CD4-positive, alpha-beta memory T cell (primary cell): ENCODE measurements around the gene PSMB10. TPM values are rescaled to one million over a fixed set of nuclear protein-coding genes. Genes with fewer than 3 reads are reported as not detected.

Source experiments
- CTCF ChIA-PET: fragments of 350-600 bp; sonication (Branson Sonifier 250); formaldehyde crosslinking; loops from one replicate; lab custom pipeline; 2021; ENCODE audit warnings: inconsistent platforms; ENCODE audit not compliant: partially characterized antibody; lab: Charles Lee
- POLR2A ChIA-PET: fragments of 350-600 bp; sonication (Branson Sonifier 250); formaldehyde crosslinking; loops from one replicate; lab custom pipeline; 2021; ENCODE audit not compliant: partially characterized antibody; lab: Charles Lee
- DNase-seq, 5 donors: peaks; one replicate each; pipeline versions ENCODE4 v3.0.0 to v3.0.0-alpha.2; 2020 to 2022; ENCODE audit warnings: mixed read lengths in 1 of 5
- H3K27ac ChIP-seq: one replicate; pipeline ENCODE4 v1.7.0; 2013; ENCODE audit warnings: low read depth, low read length
- H3K27me3 ChIP-seq: 2 replicates; pipeline ENCODE4 v1.7.0; 2013; ENCODE audit warnings: mild to moderate bottlenecking, low read length, moderate library complexity; ENCODE audit not compliant: insufficient read depth
- H3K36me3 ChIP-seq: 2 replicates; pipeline ENCODE4 v1.7.0; 2013; ENCODE audit warnings: mild to moderate bottlenecking, low read length, moderate library complexity; ENCODE audit not compliant: insufficient read depth
- H3K4me1 ChIP-seq: 2 replicates; pipeline ENCODE4 v1.7.0; 2013; ENCODE audit warnings: mild to moderate bottlenecking, low read length, moderate library complexity; ENCODE audit not compliant: insufficient read depth
- H3K4me3 ChIP-seq, 2 donors: one replicate each; pipeline ENCODE4 v1.7.0; 2013; ENCODE audit warnings: low read length in 2 of 2, mild to moderate bottlenecking in 1 of 2
- H3K9me3 ChIP-seq, 2 donors: one replicate each; pipeline ENCODE4 v1.7.0; 2013; ENCODE audit warnings: low read length in 2 of 2, control low read depth in 1 of 2; ENCODE audit not compliant: control insufficient read depth in 1 of 2
- H3K27ac Mint-ChIP-seq, 7 donors: one replicate each; pipeline ENCODE4 v1.8.0; 2020 to 2021; ENCODE audit warnings: mixed read lengths in 7 of 7, mild to moderate bottlenecking in 6 of 7, inconsistent platforms in 3 of 7, moderate library complexity in 3 of 7
- H3K27me3 Mint-ChIP-seq, 2 donors: one replicate each; pipeline ENCODE4 v1.8.0; 2020 to 2021; ENCODE audit warnings: mixed read lengths in 2 of 2
- H3K36me3 Mint-ChIP-seq, 2 donors: one replicate each; pipeline ENCODE4 v1.8.0; 2020 to 2021; ENCODE audit warnings: mixed read lengths in 2 of 2, inconsistent platforms in 1 of 2, mild to moderate bottlenecking in 1 of 2
- H3K4me1 Mint-ChIP-seq, 4 donors: one replicate each; pipeline ENCODE4 v1.8.0; 2020 to 2021; ENCODE audit warnings: mixed read lengths in 4 of 4, mild to moderate bottlenecking in 1 of 4
- H3K4me3 Mint-ChIP-seq, 8 donors: one replicate each; pipeline ENCODE4 v1.8.0; 2020 to 2021; ENCODE audit warnings: mixed read lengths in 8 of 8, mild to moderate bottlenecking in 7 of 8, moderate library complexity in 6 of 8, inconsistent platforms in 3 of 8
- H3K9me3 Mint-ChIP-seq, 8 donors: one replicate each; pipeline ENCODE4 v1.8.0; 2020 to 2021; ENCODE audit warnings: mixed read lengths in 8 of 8, mild to moderate bottlenecking in 5 of 8, inconsistent platforms in 3 of 8, moderate library complexity in 1 of 8
- intact Hi-C: fragments of 100-400 bp; cut with micrococcal nuclease; formaldehyde crosslinking; loops from one replicate; pipeline ENCODE4 v1.15.1; 2023
- polyA plus RNA-seq, 2 donors: library from polyadenylated mRNA; unstranded; fragments of 300-500 nt; fragmentation: Illumina TruSeq; gene quantifications; one replicate each; pipeline ENCODE4 v1.2.3, GENCODE V29; 2021
- total RNA-seq, 2 experiments: library from RNA; stranded (reverse); gene quantifications; one replicate each; pipeline ENCODE4 v1.2.3, GENCODE V29; 2021

PSMB10 gene
- total and polyA plus RNA-seq, 4 experiments from 2014 or later, result 147 to 777 (median 306) TPM

DNA sequence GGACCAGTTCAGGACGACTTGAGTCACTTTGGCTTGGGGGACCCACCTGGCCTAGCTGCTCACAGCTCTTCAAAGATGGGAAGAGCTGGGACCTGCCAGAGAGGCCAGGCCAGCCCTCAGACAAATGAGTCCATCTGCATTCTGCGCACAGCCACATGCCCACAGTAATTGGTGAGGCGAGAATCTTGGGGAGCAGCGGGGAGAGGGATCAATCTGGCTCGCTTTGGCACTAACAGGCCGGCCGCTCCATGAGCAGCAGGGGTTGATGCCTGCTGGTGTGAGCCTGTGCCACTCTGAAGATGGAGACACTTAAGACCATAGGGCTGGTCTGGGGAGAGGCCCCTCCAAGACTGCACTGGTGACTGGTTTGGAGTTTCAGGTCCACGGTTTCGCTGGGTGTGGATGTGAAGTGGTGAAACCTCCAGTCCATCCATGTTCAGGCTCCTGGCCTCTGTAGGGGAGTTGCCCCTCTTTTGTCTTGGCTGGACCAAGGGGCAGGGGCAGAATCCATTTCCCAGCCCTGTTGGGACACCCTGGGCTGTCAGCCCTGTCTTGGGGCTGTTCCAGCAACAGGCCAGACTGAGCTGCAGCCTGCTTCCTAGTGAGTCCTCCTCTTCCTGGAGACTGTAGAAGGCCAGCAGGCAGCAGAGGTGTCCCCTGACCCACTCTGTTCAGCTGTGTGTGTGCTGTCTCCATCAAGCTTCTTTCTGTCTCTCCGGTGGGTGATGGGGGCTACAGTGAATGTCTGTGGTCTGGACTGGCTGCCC, 12.3 kb downstream of the PSMB10 start:
- no peaks in the 10 kb centered on the region for H3K9me3 Mint-ChIP-seq
- no peak for DNase-seq
- no peaks in the 10 kb centered on the region for H3K9me3 ChIP-seq
- H3K27me3 ChIP-seq, result no peaks in the 10 kb centered on the region
- H3K27ac Mint-ChIP-seq, result peak overlapping the region in 5 of 7 donors; percentile 14 to 70 (median 29)
- peaks cover 3 to 21% (median 6%) of the 10 kb centered on the region in 4 donors for H3K4me1 Mint-ChIP-seq
- H3K27me3 Mint-ChIP-seq, result no peaks in the 10 kb centered on the region
- peaks cover 0 to 30% of the 10 kb centered on the region in 2 donors for H3K36me3 Mint-ChIP-seq
- H3K4me1 ChIP-seq, result peaks cover 7% of the 10 kb centered on the region
- no peak overlapping the region for H3K27ac ChIP-seq
- CTCF ChIA-PET, result interaction anchor here (0.6 to 8.8 kb wide), 6 partner anchors 8 to 403 kb away, joined by 3 to 61 read pairs (median 5); partner anchors contain the start of gene NRN1L
- intact Hi-C loops, result no loop called here
- no peak overlapping the region for H3K4me3 Mint-ChIP-seq
- no peak overlapping the region for H3K4me3 ChIP-seq
- peaks cover 25% of the 10 kb centered on the region for H3K36me3 ChIP-seq
- POLR2A ChIA-PET, result interaction anchor here (0.6 to 1.6 kb wide), 2 partner anchors 11 to 403 kb away, joined by 3 to 4 read pairs; no protein-coding TSS in a partner anchor

GRCh38 chr16:67923414-67924116, 13.1 kb downstream of the PSMB10 start:
- no peak overlapping the region for H3K27ac ChIP-seq
- ChIA-PET CTCF (interaction anchor here (1.2 to 8.8 kb wide), 3 partner anchors 10 to 45 kb away, joined by 3 to 61 read pairs (median 4); partner anchors contain the start of gene NRN1L), POLR2A (interaction anchor here (1.1 to 1.6 kb wide), 2 partner anchors 12 kb away, joined by 4 to 6 read pairs; no protein-coding TSS in a partner anchor)
- DNase-seq, result no peak
- Mint-ChIP-seq H3K27me3 (no peaks in the 10 kb centered on the region), H3K4me3 (peak overlapping the region in 1 of 8 donors; percentile 17), H3K4me1 (peaks cover 2 to 20% (median 7%) of the 10 kb centered on the region in 4 donors), H3K9me3 (no peaks in the 10 kb centered on the region), H3K27ac (peak overlapping the region in 4 of 7 donors; percentile 27 to 70 (median 35)), H3K36me3 (peaks cover 0 to 32% of the 10 kb centered on the region in 2 donors)
- H3K36me3 ChIP-seq, result peaks cover 23% of the 10 kb centered on the region
- H3K27me3 ChIP-seq, result no peaks in the 10 kb centered on the region
- H3K4me1 ChIP-seq, result peaks cover 6% of the 10 kb centered on the region
- intact Hi-C loops, result no loop called here
- H3K9me3 ChIP-seq, result no peaks in the 10 kb centered on the region
- H3K4me3 ChIP-seq, result no peak overlapping the region

DNA sequence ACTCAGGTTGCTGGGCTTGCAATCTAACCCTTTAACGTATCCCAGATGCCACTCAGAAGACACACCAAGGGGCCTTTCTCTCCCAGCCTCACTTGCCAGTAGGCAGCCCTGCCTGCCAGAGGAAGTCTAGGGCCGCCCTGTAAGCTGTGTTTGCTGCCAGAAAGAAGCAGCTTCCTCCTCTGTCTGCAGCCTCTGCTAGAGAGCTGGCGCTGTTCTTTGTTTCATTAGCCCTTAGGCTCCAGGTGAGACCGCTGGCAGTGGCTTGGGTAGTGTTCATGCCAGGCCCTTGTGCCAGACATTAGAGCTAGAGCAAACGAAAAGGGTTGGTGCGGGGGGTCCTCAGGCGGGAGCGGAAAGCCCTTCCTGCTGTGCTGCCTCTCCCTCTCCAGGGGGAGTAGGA, 13.9 kb downstream of the PSMB10 start:
- H3K4me1 Mint-ChIP-seq, result peaks cover under 1 to 18% (median 6%) of the 10 kb centered on the region in 4 donors
- Histone ChIP-seq H3K4me1 (peaks cover 4% of the 10 kb centered on the region), H3K36me3 (peaks cover 16% of the 10 kb centered on the region), H3K27ac (no peak overlapping the region), H3K9me3 (no peaks in the 10 kb centered on the region), H3K27me3 (no peaks in the 10 kb centered on the region), H3K4me3 (no peak overlapping the region)
- H3K36me3 Mint-ChIP-seq, result peaks cover 0 to 32% of the 10 kb centered on the region in 2 donors
- H3K27me3 Mint-ChIP-seq, result no peaks in the 10 kb centered on the region
- ChIA-PET CTCF (interaction anchor here (1.2 to 8.8 kb wide), 3 partner anchors 11 to 106 kb away, joined by 3 to 61 read pairs (median 3); partner anchors contain the start of gene NRN1L), POLR2A (interaction anchor here (1.1 kb wide), 1 partner anchor 13 kb away, joined by 6 read pairs; no protein-coding TSS in a partner anchor)
- no peak for DNase-seq
- intact Hi-C loops, result no loop called here
- peak overlapping the region in 1 of 8 donors; percentile 13 for H3K4me3 Mint-ChIP-seq
- H3K9me3 Mint-ChIP-seq, result no peaks in the 10 kb centered on the region
- H3K27ac Mint-ChIP-seq, result peak overlapping the region in 4 of 7 donors; percentile 13 to 76 (median 43)

GRCh38 chr16:67922221-67922620, 14.4 kb downstream of the PSMB10 start:
- Histone ChIP-seq H3K9me3 (no peaks in the 10 kb centered on the region), H3K27ac (no peak overlapping the region), H3K36me3 (peaks cover 12% of the 10 kb centered on the region), H3K4me1 (peaks cover 8% of the 10 kb centered on the region), H3K27me3 (no peaks in the 10 kb centered on the region), H3K4me3 (no peak overlapping the region)
- intact Hi-C loops, result no loop called here
- no peak for DNase-seq
- H3K27ac Mint-ChIP-seq, result peak overlapping the region in 6 of 7 donors; percentile 2 to 76 (median 54)
- H3K4me1 Mint-ChIP-seq, result peaks cover 4 to 24% (median 10%) of the 10 kb centered on the region in 4 donors
- H3K27me3 Mint-ChIP-seq, result no peaks in the 10 kb centered on the region
- no peak overlapping the region for H3K4me3 Mint-ChIP-seq
- ChIA-PET POLR2A (interaction anchor here (1.1 kb wide), 1 partner anchor 13 kb away, joined by 6 read pairs; no protein-coding TSS in a partner anchor), CTCF (interaction anchor here (1.2 to 8.8 kb wide), 4 partner anchors 12 to 408 kb away, joined by 3 to 61 read pairs (median 3); partner anchors contain the start of gene NRN1L)
- H3K9me3 Mint-ChIP-seq, result no peaks in the 10 kb centered on the region
- peaks cover 0 to 35% of the 10 kb centered on the region in 2 donors for H3K36me3 Mint-ChIP-seq

DNA sequence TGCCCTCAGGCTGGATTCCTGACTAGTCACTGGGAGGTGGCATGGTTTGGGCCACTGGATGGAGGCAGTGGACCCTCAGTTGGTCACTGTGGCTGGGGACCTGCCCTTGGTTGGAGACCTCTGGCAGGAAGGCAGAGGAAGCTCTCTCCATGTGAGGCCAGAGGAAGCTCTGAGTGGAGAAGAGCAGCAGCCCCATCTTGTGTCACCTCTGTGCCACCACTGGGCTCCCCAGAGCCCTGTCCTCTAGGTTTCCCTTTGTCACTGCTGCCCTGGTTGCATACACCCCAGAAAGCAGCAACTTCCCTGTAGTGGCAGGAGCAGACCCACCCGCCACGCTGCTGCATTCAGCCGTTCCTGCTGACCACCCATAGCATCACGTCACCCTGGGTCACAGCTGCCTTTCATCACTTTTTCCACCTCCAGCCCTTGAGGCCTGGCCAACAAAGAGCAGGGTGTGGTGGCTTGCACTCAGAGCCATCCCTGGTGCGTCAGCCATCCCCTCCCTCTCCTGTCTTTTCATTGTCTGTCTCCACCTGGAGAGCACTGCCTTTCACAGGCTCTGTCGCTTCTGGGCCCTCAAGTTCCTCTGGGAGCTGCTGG, 16.9 kb downstream of the PSMB10 start:
- intact Hi-C loops, result no loop called here
- CTCF ChIA-PET, result interaction anchor here (2.2 kb wide), 1 partner anchor 9 kb away, joined by 6 read pairs; no protein-coding TSS in a partner anchor

DNA sequence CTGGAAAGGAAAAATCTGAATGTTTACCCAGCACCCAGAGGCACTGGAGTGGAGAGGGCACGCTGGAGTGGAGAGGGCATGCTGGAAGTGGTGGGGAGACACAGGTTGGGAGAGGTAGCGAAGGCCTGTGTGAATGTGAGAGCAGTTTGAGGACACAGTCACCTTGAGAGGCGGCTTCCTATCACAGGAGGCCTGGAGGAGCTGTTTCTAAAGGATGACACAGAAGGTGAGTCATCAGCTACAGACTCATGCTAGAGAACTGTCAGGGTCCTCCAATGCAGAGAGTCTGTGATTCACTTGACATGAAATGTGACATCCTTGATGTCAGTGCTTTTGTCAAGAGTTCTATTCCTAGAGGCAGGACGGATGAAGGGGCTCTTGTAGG, 18.8 kb downstream of the PSMB10 start:
- CTCF ChIA-PET, result interaction anchor here (0.7 to 1.6 kb wide), 3 partner anchors 9 to 34 kb away, joined by 3 read pairs; partner anchors contain the start of gene CTRL
- Histone ChIP-seq H3K9me3 (no peaks in the 10 kb centered on the region), H3K27me3 (no peaks in the 10 kb centered on the region), H3K27ac (no peak overlapping the region), H3K4me3 (no peak overlapping the region), H3K36me3 (peaks cover 3% of the 10 kb centered on the region), H3K4me1 (peaks cover 8% of the 10 kb centered on the region)
- no peaks in the 10 kb centered on the region for H3K9me3 Mint-ChIP-seq
- H3K27me3 Mint-ChIP-seq, result no peaks in the 10 kb centered on the region
- POLR2A ChIA-PET, result interaction anchor here (0.9 kb wide), 1 partner anchor 11 kb away, joined by 4 read pairs; no protein-coding TSS in a partner anchor
- H3K4me3 Mint-ChIP-seq, result no peak overlapping the region
- intact Hi-C loops, result no loop called here
- no peak for DNase-seq
- H3K27ac Mint-ChIP-seq, result peak overlapping the region in 5 of 7 donors; percentile 38 to 70 (median 64)
- peaks cover 4 to 48% of the 10 kb centered on the region in 2 donors for H3K36me3 Mint-ChIP-seq
- peaks cover 8 to 39% (median 24%) of the 10 kb centered on the region in 4 donors for H3K4me1 Mint-ChIP-seq

More for the DNA sequence above, 16.9 kb downstream of the PSMB10 start:
- Histone ChIP-seq H3K4me1 (peaks cover 8% of the 10 kb centered on the region), H3K9me3 (no peaks in the 10 kb centered on the region), H3K4me3 (no peak overlapping the region), H3K27me3 (no peaks in the 10 kb centered on the region), H3K27ac (no peak overlapping the region), H3K36me3 (peaks cover 12% of the 10 kb centered on the region)
- DNase-seq, result no peak
- POLR2A ChIA-PET, result no interaction called here
- Mint-ChIP-seq H3K27me3 (no peaks in the 10 kb centered on the region), H3K4me1 (peaks cover 10 to 42% (median 20%) of the 10 kb centered on the region in 4 donors), H3K36me3 (peaks cover 0 to 50% of the 10 kb centered on the region in 2 donors), H3K4me3 (no peak overlapping the region), H3K9me3 (no peaks in the 10 kb centered on the region), H3K27ac (peak overlapping the region in 1 of 7 donors; percentile 35)
